HG03520 (cell line): Measurements from ENCODE around the gene NINJ1.
"Not testable (repeated sequence)": the region's sequence is repeated elsewhere in the genome, so short reads cannot be mapped to it uniquely, and the experiment has no call there.

Source experiments
- ATAC-seq: cut with Tn5 transposase; IDR thresholded peaks from one replicate; pipeline ENCODE4 v1.9.1; 2021; ENCODE audit warnings: mild to moderate bottlenecking, moderate library complexity; ENCODE audit not compliant: unreplicated experiment

NINJ1 gene

DNA sequence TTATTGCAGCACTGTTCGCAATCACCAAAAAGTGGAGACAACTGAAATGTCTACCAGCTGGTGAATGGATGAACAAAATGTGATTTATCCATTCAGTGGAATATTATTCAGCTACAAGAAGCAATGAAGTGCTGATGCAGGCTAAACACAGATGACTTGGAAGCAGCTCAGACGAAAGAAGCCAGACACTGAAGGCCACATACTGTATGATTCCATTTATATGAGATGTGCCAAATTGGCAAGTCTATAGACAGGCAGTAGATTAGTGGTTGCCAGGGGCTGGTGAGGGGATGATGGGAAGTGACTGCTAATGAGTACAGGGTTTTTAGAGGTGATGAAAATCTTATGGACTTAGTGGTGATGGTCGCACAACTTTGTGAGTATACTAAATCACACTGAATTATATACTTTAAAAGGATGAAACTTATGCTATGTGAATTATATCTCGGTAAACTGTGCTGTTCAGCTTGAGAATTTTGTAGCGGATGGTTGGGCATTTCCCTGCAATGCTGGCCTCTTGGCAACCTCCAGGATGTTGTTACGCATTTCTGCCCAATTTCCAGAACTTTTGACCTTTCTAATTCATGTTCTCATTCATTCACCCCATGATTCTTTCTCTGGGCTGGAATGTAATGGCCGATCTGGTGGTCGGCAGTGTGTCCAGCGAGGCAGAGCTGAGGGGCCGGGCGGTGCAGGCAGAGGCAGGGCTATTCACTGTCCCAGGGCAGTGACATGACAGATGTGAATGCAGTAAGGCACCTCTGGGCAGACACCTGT lies 27.9 kb upstream of the NINJ1 start:
- no peak for ATAC-seq

DNA sequence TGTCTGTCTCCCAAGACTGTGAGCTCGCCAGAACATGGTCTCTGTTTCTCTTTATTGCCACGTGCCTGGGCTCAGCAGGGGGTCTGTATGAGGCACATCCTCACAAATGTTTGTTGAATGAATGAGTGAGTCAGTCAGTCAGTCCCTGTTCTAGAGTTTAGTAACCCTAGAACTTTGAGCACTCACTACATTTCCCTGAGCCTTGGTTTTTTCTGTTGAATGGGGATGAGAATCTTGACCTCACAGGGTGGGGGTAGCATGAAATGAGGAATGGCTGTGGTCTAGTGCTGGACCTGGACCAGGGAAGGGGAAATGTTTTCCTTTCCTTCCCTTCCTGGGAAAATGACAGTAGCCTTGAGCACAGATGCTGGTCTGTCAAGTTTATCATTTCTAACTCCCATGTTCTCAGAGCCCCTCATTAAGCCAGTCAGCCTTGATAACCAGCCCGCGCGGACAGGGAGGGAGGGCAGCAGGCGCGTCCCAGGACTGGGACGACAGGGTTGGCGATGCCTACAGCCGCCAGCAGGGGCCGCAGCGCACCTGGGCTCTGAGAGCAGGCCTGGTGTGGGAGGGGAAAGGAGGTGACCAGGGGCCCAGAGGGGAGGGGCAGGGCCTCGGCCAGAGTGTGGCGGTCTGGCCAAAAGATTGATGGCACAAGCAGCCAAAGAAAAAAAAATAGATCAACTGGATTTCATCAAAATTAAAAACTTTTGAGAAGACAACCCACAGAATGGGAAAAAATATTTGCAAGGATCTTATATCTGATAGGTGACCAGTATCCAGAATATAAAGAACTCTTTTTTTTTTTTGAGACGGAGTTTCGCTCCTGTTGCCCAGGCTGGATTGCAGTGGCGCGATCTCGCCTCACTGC lies 25.8 kb upstream of the NINJ1 start:
- peak; percentile 81 for ATAC-seq

DNA sequence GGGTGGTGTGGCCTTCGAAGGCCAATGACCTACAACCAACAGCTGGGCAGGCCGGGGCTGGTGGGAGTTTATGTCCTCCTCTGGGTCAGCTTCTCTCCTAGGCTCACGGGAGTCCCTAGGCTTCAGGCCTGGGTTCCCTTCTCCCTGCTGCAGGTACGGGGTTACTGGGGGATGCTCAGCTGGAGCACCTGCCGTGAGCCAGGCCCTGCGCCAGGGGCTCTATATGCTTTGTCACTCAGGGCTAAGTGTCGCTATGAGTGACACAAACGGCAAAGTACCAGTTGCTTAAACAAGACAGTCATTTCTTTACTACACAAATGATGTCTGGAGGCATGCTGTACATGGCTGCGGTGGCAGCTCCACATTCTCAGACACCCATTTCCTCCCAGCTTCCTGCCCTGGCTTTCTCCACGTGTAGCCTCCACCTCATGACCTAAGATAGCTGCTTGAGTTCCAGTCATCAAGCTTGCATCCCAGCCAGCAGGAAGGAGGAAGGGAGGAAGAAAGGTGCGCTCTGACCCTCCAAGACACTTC lies 22.5 kb upstream of the NINJ1 start:
- ATAC-seq = no peak

DNA sequence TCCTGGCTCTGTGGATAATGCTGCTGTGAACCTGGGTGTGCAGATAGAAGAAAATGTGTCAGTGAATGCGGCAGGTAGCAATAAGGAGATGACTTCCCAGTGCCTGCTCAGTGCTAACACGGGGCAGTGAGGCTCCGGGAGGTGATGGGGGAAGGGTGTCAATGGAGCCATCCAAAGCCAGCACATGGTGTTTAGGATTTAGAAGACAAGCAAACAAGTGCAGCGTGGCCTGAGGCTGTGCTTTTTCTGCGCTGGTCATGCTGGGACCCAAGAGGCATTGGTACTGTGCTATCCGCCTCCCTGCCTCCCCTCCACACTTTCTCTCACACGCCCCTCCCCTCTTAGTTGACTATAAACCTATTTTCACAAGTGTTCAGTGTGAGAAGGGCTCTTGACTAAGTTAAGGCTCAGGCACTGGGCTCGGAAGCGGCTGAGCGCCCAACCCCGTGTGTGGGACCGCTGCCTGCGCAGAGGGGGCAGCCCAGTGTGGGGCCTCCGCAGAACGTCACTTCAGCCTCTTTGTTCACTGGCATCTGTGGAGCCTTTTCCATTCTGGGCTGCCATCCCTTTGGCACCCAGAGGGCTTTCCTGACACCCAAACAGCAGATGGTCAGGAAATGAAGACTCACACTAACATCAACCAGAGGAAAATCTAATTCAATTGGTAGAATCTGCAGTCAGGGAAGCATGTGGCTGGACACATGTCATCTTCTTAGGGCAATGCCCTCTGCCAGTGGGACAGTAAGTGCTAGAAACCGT lies 21.8 kb upstream of the NINJ1 start:
- no peak for ATAC-seq

DNA sequence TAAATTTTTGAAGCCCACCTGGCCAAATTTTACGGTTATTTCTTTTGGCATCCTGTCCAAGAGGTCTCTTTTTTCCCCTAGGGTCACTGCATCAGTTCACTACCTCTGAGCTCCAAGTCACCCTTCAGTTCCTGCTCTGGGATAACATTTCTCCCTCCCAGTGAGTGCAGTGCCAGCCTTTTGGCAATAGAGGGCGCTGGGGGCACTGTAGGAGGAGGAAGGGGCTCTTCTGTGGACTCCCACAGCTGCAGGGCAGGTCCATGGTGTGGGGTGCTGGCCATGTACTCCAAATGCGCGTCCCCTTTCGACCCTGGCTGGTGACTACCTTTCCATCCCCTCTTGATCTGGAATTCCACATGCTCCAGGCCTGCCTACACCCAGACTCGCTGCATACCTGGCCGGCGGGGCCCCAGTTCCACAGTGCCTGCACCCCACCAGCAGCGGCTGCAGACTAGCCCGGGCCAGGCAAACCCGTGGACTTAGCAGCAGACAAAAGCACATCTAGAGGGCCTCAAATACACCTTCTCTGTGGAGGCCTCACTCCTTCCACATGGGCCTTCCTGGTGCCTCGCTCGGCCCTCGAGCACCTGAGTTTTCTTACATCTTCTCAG lies 20.3 kb upstream of the NINJ1 start:
- ATAC-seq = no peak

DNA sequence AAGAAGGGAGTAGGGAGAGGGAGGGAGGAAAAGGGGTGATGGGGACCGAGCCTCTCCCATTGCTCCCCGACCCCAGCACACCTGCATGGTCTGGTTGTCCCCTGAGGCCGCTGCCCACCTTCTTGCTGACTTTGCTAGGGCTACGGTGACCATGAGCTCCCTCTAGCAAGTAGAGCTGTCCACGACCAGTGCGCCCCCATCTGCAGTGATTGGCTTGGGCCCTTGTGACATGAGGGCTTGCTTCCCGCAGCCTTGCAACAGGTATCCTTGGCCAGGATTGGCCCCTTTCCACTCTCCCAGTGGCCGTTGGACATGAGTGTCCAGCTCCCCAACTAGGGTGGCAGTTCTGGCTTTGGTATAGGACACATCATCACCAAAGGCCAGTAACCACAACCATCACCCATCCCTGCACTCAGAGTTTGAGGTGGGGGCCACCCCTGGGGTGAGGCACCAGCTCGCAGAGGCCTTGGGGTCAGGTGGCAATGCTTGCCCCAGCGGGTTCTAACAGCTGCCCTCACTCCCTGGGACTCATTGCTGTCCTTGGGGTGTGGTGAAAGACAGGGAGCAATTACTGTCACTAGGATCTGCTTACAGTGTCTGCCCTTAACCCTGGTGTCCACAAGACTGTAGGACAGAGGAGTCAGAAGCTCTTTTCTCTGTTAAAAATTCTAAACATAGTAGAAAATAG lies 17.2 kb upstream of the NINJ1 start:
- ATAC-seq = no peak

DNA sequence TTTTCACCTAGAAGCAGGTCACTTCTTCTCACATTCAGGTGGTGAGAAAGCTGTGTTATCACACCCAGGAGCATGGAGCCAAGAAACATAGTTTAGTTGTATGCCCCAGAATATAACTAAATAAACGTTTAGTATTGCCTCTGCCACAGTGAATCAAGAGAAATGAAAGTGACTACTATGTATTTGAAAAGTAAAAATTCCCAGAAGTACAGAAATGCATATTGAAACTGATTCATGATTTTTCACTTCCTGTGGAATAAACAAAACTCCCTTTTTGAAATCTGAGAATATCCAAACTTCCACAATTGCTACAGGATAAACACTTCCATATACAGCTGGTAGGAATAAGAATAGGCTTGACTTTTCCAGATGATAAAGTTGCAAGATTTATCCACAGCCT lies 15.3 kb upstream of the NINJ1 start:
- no peak for ATAC-seq

DNA sequence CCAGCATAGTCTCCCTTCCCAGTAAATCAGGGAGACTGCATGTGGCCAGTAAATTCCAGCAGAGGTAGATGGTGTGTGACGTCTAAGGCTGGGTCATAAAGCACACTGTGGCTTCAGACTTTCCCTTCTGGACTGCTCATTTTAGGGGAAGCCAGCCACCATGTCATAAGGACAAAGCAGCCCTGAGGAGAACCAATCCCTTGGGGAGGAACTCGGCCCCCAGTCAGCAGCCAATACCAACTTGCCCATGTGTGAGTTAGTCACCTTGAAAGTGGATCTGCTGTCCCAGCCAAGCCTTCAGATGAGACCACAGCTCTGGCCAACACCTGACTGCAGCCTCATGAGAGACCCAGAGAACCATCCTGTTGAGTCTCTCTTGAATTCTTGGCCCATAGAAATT lies 14.7 kb upstream of the NINJ1 start:
- ATAC-seq = no peak

DNA sequence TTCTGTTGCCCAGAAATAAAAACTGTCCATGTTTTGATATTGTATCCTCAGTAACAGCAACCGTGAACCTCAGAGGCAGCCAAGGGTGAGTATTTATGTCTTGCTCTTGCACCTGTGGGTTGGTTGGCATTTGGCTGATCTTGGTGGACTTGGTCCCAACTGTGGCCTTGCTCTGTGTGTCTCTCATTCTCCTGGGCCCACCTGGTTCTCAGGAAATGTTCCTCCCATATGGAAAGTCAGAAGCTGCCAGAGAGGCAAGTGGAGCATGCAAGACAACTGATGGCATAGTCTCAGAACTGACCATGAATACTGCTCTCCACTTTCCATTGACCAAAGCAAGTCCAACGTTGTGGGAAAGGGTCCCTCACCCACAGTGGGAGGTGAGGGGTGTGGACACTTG lies 13.6 kb upstream of the NINJ1 start:
- ATAC-seq = no peak

DNA sequence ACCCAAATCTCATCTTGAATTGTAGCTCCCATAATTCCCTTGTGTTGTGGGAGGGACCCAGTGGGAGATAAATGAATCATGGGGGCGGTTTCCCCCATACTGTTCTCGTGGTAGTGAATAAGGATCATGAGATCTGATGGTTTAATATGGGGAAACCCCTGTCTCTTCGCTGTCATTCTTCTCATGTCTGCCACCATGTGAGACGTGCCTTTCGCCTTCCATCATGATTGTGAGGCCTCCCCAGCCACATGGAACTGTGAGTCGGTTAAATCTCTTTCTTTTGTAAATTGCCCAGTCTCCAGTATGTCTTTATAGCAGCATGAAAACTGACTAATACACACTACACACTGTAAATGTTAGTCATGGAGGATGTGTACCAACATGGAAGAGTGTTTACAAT lies 12.6 kb upstream of the NINJ1 start:
- ATAC-seq = not testable (repeated sequence)

DNA sequence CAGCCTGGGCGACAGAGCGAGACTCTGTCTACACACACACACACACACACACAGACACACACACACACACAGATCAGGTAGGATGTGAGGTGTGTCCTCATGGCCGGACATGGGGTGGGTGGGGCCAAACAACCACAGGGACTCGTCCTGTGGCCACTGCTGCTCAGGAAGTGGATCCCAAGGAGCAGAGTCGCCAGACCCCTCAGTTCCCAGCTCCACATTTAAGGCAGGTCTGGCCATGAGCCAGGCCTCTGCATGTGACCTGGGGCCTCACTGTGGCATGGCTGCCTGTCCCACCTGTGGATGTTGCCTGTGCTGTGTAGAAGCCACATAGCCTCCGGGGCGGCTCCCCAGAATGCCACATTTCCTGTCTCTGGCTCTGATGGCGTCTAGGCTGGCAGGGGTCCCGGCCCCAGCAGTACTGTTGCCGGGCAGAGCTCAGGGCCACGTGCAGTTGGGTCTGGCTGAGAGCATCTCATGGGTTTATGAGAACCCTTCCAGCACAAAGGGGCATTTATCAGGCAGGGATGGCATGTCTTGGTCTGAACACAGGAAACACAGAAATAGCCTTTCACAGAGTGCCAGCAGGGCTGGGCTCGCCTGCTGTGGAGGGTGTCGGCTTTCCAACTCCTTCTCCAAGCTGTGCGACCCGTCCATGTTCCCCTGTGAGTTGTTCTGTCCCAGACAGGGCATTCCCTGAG lies 9.9 kb upstream of the NINJ1 start:
- no peak for ATAC-seq

DNA sequence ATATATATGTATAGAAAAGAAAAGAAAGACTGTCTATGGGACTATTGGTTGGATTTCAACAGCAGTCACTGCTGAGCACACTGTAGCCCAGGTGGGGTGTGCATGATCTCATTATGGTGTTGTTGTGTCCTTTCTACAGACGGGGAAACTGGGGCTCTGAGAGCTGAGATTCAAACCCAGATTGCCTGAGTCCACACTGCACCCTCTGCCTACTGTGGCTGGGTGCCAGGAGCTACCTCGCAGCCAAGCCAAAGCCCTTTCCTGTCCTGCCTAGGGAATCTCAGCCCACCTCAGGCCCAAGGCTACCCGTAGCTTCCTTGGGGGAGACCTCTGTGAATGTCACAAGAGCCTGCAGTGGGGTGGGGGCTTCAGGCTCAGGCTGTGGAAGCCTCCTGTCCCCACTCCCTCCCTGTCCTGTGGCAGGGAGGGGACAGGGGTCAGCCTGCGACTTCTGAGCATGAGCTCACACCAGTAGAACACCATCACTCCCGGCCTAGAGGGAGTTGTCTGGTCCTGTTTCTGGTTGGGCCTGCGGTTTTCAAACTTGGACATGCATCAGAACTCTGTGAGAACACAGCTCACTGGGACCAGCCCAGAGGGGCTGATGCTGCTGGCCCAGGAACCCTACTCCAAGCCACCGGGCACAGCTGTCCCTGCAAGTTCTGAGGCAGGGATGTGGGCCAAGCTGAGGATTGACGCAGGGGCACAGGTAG lies 7.9 kb upstream of the NINJ1 start:
- no peak for ATAC-seq

DNA sequence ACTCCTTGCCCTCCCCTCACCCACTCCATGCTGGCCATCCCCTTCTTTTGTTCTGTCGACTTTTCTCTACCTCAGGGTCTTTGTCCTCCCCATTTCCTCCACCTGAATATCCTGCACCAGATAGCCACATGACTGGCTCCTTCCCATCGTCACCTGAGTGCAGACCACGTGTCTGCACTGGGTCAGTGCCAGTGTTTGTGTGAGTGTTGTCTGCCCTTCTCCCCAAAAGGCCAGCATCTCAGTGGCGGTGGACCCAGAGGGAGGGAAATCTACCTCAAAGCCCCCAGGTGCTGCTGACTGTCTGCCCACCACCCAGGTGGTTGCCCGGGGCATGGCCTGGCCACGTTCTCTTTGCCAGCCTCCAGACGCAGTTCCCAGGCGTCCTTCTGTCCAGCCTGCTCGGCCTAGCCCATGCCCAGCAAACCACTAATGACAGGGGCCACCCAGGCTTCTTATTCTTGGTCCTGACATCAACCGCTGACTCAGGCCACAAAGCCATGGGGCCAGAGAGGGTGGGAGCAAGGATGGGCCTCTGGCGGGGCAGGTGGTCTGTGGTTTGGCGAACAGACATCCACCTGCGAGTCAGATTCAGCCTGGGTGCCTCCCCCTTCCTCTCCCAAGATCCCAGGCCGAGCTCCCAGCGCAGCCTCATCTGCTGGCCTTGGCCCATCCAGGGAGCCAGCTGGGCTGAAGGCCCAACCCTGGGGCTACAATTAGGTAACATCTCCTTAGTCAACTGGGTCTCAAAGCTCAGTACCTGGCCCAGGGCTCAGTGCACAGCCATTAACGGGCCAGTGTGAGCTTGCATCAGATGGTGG lies 5.5 kb upstream of the NINJ1 start:
- ATAC-seq = no peak

DNA sequence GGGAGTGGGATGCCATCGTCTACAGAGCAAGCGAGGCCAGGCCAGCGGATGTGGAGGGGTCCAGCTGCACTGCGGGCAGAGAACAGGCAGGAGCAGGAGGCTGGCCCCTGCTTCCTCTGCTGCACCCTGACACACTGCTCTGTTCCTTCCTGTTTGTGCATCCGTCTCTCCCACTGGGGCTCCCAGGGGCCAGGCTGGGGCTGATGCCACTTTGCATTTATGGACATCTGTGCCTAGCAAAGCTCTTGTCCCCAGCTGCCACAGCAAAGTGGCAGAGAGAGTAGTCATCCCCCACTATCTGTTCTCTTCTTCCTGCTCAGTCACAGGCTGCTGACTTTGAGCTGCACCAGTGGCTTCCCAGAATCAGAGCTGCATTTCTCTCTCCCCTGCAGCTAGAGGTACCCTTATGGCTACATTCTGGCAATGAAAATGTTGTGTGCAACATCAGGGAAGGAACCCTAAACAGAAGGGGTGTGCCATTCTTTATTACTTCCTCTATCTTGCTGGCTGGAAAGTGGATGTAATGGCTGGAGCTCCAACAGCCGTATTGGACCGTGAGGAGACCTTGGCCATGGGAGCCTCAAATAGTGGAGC lies 4.2 kb upstream of the NINJ1 start:
- no peak for ATAC-seq

DNA sequence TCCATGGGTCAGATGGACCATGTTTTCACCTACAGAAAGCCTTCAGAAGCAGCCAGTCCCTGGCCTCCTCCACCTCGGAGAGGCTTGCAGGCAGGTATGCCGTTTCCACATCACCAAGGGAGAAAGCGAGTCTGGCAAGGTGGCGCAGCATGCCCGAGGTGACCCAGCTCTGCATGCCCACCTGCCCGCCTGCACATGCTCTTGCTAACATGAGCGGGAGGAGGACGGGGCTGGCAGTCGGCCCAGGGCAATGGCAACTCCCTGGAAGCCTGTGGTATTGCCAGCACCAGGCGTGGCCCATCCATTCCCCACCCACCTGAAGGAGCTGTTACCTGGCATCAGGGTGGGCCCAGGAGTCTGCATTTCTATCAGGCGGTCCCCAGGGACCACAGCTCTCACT lies 3.3 kb upstream of the NINJ1 start:
- no peak for ATAC-seq

DNA sequence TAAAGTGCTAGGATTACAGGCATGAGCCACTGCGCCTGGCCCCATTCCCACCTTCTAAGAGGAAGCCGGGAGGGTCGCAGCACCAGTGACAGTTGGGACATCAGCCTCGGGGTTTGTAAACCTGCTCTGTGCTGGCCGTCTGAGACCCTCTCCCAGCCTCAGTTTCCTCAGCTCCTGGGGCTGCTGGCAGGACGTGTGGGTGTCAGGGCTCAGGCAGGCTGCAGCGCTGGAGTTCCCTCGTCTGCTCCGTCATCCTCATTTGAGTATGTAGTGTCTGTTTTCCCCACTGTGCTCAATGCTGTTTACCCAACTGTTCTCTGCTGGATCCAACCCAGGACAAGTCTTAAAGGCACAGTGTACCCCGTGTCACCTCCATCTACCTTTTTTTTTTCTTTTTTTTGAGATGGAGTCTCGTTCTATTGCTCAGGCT lies 2.0 kb upstream of the NINJ1 start:
- no peak for ATAC-seq

DNA sequence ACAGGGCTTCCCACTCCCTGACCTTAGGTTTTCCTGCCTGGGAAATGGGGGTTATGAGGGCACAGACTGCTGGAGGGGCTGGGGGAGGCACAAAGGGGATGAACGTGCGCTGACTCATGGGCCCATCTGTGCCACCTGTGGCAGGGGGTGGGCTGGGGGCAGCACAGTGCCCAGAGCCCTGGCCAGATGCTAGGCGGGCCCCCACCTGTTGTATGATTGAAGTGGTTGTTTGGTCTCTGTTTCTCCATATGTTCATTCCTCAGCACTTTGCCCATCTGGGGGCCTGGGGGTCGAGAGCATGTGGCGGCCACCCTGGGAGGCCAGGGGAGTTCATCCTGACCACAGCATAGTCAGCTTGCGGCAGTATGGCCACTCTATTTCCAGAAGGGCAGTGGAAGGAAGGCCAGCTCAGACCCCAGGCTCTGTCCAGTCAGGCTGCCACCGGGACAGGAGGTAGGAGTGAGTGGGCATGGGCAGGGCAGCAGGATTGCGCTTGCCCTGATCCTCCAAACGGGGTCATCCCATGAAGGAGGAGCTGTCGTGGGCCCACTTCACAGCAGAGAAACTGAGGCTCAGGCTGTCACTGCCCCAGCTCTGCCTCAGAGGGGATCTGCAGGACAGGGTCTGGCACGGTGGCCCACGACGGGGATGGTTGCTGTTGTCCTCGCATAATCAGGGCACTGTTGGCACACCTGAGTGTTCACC lies 841 bp upstream of the NINJ1 start:
- no peak for ATAC-seq
